Limb (tissue), 2 donors: ENCODE measurements around the gene MOSPD3.

Experiments used
- DNase-seq, 2 donors: peaks; one replicate each; pipeline ENCODE4 v3.0.0-alpha.2; 2016; ENCODE audit errors: extremely low spot score in 2 of 2

MOSPD3 gene

DNA sequence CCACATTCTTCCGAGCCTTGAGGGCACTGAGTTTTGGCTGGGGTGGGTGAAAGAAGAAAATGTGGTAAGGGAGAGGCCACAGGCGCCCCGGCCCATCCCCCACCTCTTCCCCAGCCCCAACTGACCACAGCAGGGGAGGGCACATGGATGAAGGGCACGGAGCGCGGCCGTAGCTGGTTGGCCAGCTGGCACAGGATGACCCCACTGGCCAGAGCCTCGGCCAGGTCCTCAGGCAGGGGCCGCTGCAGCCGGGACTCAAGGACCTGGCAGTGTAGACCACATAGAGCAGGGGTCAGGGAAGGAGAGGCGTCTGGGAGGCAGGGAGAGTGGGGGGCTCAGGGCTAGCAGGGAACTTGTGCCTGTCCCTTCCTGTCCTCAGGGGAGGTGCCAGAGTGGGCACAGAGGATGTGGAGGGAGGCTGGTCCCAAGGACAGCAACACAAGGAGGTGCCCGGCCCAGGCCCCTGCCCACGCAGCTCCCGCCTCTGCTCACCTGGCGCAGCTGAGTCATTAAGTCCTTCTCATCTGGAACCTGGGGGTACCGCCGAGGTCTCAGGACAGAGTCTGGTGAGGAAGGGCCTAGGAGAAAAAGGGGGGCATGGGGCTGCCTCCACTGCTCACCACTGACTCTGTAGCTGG is 36.5 kb upstream of the MOSPD3 start:
- DNase-seq, result no peak

DNA sequence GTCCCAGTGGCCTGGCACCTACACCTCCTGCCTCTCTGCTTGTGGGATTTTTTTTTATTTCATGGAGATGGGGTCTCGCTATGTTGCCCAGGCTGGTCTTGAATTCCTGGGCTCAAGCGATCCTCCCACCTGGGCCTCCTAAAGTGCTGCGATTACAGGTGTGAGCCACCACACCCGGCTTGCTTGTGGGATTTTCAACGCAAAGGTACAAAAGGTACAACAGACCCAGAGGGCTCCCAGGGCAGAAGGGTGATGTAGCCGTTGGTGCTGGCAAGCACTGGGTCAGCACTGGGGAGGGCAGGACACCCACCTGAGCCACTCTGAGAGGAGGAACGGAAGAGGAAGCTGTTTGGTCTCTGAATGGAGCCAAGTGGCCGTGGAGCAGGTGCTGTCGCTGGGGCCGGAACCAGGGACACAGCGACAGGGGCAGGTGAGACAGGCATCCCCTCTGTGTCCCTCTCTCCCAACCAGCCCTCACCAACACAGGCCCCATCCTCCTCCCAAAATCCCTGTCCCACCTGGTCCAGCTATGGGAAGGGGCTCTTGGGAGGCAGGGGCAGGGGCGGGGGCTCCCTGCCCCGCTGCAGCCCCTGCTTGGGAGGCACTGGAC is 35.9 kb upstream of the MOSPD3 start:
- no peak for DNase-seq

DNA sequence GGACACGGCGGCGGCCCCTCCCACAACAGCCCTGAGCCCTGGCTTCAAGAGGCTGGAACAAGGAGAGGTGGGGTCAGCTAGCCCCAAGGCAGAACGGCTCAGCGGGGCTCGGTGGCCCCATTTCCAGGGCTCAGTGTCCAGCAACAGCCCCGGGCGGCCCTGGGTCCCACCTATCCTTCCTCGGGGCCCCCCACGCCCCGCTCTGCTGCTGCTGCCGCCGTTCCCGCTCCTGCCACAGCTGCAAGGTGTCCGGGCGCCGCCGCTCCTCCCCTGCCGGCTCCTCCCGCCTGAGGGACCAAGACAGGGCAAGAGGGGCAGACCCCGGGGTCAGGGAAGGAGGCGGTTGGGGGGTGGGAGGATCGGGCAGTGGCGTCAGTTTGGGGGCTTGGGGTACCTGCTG is 35.2 kb upstream of the MOSPD3 start:
- DNase-seq, result no peak

DNA sequence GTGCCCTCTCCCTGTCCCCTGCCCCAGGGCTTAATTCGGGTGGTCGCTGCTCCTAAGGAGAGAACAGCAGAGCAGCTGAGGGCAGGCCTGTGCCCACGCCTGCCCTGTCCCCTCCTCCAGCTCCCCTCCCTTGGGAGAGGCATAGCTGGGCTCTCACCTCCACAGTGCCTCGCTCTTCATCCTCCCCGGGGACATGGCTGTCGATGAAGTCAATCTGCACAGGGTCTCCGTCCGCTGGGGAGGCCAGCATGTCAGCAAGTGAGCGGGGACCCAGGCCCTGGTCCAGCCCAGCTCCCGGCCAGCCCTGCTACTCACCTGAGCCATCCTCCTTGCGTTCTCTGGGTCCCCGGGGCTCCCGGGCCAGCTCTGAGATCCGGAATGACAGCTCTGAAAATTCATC is 34.8 kb upstream of the MOSPD3 start:
- no peak for DNase-seq

DNA sequence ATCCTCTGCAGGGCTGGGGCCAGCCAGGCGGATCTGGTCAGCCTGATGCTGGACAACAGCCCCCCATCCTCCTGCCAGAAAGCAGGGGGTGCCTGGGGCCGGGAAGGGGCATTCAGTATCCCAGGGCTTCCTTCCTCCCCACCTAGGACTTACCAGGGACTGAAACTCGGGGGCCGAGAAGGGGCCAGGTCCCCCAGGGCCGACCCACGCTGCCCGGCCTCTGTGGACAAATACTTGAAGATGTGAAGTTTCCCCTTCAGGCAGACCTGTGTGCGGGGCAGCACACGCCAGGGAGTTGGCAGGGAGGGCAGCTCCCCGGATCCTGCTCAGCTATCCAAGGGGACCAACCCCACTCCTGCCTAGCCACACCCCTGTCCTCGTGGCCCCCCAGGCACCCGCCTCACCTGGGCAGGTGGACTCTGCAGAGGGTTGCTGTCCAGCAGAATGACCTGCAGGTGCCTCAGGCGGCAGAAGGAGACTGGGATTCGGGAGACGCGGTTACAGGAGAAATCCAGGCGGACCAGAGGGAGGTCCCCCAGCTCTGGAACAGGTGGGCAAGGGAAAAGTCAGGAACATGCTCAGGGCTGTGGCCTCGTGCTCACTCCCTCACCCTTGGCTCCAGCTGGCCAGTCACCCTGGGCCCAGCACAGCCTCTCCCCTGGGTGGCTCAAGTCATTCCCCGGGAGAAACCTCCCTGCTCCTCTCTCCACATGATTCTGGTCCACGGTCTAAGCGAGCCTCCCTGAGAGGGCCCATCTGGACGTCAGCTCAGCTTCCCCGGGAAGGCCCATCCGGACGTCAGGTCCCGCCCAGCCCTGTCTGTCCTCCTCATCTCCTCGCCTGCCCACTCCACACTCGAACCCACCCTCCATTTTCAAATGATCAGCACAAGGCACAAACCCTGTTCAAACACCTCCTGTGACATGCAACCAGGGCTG is 33.8 kb upstream of the MOSPD3 start:
- no peak for DNase-seq

DNA sequence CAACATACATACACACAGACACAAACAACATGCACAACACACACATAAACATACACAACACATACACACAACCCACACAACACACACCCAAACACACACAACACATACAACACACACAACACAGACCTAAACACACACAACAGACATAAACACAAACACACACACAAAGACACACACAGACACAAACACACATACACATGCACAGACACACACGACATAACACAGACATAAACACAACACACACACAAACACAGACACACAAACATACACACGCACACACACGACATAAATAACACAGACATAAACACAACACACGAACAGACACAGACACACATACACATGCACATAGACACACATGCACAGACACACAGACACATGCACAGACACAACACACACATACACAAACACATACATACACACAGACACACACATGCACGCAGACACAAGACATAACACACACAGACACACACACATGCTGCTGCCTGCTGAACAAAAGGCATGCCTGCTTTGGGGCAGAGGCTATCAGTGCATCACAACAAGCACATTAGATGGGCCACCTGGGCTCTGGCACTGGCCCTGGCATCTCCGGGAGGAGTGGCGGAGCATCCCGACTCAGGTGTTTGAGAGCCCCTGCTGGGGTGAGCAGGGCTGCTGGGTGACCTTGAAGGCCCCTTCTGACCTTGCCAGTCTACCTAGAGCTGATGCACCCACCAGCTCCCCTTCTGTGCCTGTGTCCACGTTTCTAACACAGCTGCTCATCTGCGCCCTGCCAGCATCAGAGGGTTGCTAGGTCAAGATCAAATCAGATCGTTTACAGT is 31.7 kb upstream of the MOSPD3 start:
- DNase-seq, result no peak

DNA sequence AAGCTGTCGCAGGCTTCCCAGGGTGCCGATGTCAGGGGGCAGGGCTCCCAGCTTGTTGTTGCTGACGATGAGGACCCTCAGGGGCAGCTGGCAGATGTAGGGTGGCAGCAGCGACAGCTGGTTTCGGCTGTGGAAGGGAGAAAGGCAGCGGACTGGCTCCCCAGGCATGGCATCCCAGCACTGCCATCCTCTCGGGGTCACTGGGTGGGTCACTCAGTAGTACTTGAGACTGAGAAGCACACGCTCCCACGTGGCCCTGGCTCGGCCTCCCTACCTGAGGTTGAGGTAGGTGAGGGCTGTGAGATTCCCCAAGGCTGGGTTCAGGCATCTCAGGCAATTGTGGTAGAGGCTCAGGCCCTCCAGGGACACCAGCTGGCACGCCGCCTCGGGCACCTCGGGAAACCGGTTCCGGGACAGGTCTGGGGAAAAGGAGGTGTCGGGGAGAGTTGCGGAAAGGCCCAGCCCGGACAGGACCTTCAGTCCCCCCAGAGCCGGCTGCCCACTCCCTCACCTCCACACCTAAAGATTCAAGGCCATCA is 30.2 kb upstream of the MOSPD3 start:
- DNase-seq, result no peak

DNA sequence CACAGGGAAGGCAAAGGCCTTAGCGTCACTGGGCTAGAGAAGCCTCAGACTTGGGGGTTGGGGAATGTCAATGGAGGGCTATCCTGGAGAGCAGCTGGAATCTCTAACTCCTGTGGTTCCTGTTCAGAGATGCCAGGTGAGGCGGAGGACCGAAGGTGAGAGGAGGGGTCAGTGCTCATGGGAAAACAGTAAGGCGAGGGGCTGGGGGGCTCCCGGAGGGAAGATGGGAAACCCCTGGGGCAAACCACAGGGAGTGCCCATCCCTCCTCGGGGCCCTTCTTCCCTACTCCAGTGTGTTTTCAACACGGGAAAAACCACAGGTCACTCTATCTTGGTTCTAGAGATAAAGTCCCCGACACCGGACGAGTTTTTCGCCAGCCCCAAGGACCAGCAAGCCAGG is 29.7 kb upstream of the MOSPD3 start:
- DNase-seq, result no peak

DNA sequence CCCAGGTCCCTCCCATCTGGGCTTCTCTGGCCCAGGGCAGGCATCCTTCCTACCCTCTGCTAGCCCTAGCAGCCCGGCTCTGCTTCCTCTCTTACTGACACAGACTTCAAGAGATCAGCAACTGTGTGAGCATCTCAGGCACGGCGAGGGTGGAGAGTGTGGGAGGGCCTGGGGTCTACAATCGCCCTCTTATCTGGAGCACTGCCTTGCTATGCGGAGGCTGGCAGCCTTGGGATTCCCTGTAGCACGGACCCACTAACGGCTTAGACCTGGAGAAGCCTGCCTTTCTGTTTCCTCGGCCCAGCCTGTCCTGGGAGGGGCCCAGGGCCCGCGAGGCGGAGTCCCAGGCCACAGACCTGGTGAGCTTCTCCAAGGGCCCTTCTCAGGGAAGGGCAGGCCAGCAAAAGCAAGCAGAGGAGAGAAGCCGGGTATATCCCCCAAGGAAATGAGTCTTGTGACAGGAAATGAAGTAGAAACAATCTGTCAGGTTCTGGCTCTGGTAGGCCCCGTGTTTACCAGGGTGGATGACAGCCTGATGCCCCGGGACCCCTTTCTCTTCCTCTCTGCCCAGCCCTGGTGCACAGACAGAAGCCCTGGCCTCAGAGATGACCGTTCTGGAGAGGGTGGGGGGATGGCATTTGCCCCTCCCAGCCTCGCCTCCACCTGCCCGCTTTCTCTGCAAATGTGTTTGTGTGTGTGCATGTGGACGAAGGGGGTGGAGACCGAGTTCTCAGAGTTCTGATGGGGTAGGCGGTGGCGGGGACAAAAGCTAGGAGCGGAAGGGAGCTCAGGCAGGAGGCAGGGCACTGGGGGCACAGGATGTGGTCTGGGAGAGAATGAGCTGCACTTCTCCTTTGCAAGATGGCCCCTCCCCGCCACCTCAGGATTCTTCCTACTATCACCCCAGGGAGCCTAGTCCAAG is 28.9 kb upstream of the MOSPD3 start:
- no peak for DNase-seq

DNA sequence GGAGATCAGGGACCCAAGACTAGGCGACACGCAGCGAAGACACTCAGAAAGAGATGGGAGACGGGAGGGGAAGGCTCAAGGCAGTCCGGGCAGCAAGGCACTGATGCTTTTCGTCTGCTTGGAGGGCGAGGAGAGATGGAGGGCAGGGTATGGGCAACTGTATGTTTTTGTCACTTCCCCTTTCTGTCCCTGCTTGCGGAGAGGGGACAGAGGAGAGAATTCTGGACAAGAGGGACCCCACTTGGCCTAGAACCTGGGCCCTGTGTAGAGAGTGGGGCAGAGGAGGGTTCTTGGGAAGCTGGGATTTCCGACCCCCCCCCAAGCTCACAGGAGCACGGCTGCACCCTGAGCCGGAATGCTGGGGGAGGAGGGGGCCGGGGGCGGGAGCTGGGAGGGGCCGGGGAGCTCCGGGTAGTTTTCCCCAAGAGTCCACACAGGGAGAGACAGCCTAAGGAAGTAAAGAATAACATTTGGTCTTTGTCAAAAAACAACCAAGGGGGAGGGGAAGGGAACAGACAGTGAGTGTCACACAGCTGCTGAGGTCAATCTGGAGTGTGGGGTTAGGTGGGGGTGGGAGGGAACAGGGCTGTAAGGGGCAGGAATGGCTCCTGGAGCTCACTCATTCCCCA is 28.2 kb upstream of the MOSPD3 start:
- no peak for DNase-seq

DNA sequence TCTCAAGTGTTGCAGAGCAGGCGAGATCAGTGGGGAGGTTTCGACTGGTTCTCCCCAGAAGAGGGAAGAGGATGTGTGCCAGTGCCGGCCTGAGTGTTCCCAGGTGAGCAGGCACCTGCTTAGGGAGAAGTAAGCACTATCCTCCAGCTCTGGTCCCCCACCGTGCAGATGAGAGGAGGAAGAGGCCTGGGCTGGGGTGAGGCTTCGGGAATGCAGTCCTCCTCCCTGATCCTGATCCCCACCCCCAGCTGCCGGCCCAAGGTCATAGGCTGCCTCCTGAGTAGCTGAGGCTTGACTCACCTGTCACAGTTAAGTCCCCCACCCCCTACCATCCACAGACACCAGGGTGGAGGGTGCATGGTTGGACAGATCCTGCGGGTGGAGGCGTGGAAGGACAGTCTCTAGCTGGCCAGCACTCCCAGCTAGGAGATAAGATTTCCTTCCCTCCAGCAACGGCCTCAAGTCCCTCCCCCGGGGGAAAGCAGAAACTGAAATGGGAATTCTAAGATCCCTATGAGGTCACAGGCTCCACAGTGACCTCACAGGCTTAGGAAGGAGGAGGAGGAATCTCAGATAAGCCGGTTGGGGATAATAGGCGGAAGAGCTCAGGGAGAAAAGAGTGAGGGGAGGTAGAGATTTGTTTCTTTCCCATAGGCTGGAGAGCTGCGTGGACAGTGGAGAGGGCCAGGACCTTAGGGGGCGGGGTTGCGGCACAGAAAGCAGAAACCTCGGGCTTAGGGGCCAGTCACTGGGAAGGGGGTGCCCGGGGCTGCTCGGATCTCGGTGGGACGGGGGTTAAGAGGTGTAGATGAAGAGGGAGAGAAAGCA is 27.4 kb upstream of the MOSPD3 start:
- peak in 1 of 2 donors; percentile 53 for DNase-seq

DNA sequence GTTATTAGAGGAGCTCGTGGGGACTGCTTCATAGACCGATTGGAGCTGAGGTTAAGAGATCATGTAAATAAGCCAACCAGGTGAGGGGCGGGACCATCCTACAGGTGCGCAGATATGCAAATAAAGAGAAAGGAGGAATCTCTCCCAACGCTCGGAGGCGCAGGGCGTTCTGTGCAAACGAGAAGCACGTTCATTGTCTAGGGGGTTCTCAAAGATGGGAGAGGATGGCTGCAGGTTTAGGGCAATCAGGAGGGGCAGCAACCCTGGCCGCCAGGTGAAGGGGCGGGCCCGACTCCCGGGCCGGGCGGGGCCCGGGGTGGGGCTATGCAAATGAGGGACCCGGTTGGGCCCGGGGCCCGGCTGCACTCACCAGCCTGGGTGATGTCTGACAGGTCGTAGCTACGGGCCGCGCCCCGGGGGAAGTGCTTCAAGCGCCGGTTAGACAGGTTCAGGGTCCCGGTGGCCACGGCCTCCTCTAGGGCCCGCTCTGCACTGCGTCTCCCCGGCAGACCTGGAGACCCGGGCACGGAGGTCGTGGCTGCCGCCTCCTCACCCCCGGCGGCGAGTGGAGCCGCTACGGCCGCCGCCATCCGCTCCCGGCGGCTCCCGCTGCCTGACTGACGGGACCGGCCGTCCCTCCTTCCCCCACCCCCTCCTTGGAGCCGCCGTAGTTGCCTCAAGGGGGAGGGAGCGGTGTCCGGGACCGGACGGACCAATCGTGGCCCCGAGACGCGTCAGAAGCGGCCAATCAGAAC is 26.7 kb upstream of the MOSPD3 start, which contains the start of gene LRCH4:
Gene LRCH4, minus strand, starts transcription at position 619 of the 755 bp plus-strand sequence. Its CDS starts 29 bp downstream, at position 590.
- no peak for DNase-seq

DNA sequence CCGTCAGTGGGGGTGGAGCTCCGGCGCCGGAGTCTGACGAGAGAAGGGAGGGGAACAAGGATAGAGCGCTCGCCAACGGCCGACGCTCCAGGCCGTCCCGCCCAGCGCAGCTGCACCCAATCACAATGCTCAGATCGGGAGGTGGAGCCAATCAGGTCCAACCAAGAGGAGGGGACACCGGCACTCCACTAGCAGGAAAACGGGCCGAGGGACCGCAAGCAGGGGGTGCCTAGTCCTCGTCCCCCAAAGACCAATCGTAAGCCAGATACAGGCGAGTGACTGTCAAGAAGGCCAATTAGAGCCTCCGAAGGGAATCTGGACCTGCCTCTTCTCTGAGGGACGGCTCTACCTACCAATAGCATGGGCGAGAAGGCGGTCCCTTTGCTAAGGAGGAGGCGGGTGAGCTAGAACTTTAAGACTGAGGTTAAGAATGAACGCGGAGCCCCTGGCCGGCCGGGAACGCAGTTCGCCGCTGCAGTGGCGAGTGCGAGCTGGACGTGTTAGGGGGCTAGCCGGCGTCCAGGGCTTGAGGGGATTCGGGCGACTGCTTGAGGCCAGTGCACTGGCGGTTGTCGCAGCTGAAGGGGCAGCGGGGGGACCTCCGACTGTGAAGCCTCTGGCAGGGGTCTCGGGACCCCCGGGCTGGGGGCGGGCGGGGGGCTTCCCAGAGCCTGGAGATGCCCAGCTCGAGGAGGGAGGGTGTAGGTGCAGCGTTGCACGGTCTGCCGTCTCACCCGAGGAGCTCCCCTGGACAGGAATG is 25.9 kb upstream of the MOSPD3 start, which contains the start of gene FBXO24:
Gene FBXO24, plus strand, starts transcription at position 63 of the 760 bp plus-strand sequence. Its CDS starts 298 bp downstream, at position 361.
- peak; percentile 99 to 100 for DNase-seq

DNA sequence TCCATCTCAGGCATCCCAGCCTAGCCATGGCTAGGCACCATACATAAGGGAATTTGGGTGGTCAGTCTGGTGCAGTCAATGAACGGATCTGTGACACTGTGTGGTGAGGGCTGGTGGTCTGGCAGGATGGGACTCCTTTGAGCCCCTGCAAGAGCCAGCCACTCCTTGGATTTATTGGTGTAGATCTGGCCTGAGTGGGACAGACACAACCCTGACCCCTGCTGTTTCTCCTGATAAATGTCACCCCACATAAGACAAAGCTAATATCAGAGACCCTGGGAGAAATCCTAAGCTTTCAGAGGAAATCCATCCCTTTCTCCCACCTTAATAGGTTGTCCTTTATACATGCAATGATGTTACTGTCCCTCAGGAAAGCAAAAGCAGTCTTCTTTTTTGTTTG is 23.9 kb upstream of the MOSPD3 start:
- DNase-seq, result no peak

DNA sequence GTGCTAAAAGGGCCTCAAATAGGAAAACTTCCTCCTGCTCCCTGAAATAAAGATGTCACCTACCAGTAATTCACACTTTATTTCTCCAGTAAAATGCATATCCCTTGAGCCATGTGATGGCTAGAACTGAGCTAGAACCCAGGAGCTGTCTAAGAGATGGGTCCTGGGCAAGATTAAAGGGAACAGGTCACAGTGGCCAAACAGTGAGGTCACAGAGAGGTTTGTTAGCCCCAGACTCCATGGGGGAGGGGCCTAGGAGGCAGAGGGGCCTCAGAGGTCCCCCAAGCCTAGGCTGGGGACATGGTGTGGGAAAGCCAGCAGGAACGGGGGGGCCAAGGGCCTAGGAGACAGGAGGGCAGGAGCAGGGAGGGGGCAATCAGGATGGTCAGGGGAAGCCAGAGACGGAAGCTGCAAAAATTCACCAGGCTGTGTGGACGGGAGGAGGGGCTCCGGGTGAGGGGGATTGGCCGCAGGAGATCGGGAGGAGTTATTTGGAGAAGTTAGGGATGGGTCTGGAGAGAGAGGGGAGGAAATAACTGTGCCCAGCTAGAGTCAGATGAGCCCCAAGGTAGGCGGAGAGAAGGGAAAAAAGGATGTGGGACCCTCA is 22.9 kb upstream of the MOSPD3 start:
- DNase-seq, result no peak

DNA sequence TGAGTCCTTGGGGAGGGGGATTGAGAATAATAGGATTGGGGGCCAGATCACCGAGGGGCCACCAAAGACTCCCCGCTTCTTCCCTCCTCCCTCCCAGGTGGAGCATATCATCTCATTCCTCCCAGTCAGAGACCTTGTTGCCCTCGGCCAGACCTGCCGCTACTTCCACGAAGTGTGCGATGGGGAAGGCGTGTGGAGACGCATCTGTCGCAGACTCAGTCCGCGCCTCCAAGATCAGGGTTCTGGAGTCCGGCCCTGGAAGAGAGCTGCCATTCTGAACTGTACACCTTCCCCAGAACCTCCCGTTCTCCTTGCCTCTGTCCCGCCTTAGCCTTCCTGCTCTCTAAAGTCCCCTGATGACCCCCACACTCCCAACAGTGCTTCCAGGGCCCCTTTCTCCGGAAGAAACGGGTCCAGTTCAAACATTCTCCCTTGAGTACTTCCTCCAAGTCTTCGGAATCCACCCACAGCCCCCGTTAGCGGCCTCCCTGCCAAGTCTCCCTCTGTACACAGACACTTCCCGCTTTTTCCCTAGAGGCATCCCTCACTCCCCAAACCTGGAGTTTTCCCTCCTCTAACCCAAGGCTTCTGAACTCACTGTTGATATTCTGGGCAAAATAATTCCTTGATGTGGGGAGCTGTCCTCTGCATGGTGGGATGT is 22.1 kb upstream of the MOSPD3 start:
- DNase-seq, result no peak
